Neural cell (in vitro differentiated cells): ENCODE measurements around the gene MAGIX. TPM values are rescaled to one million over a fixed set of nuclear protein-coding genes. Genes with fewer than 3 reads are reported as not detected.

ENCODE experiments used
- H2AFZ ChIP-seq: fragments of 200-600, 300-800 bp; sonication (generic), shearing (Covaris generic); 2 replicates; pipeline ENCODE4 v1.6.0; 2014; ENCODE audit warnings: low read depth, mild to moderate bottlenecking, antibody characterized with exemption, low read length, moderate library complexity
- H3F3A ChIP-seq: fragments of 200-600 bp; shearing (Covaris generic); 2 replicates; pipeline ENCODE4 v1.6.1; 2016; ENCODE audit warnings: mild to moderate bottlenecking, moderate library complexity, mixed read lengths, antibody characterized with exemption, low read length; ENCODE audit not compliant: insufficient read depth, poor library complexity, severe bottlenecking
- H3K27ac ChIP-seq: fragments of 200-600, 300-800 bp; sonication (generic), shearing (Covaris generic); 2 replicates; pipeline ENCODE4 v1.5.1; 2014; ENCODE audit warnings: mild to moderate bottlenecking, low read length, moderate library complexity
- H3K27me3 ChIP-seq: fragments of 300-800, 200-600 bp; sonication (generic), shearing (Covaris generic); 2 replicates; pipeline ENCODE4 v1.6.0; 2014; ENCODE audit warnings: mild to moderate bottlenecking, low read depth, low read length, moderate library complexity; ENCODE audit not compliant: insufficient read depth
- H3K36me3 ChIP-seq: fragments of 300-800, 200-600 bp; sonication (generic), shearing (Covaris generic); 2 replicates; pipeline ENCODE4 v1.5.1; 2014; ENCODE audit warnings: mild to moderate bottlenecking, antibody characterized with exemption, low read length, moderate library complexity; ENCODE audit not compliant: insufficient read depth
- H3K4me2 ChIP-seq: fragments of 300-800, 200-600 bp; sonication (generic), shearing (Covaris generic); 2 replicates; pipeline ENCODE4 v1.6.0; 2014; ENCODE audit warnings: mild to moderate bottlenecking, low read length
- H3K4me3 ChIP-seq: fragments of 300-800, 200-600 bp; sonication (generic), shearing (Covaris generic); 2 replicates; pipeline ENCODE4 v1.5.1; 2014; ENCODE audit warnings: mild to moderate bottlenecking, low read length, moderate library complexity
- H3K79me2 ChIP-seq: fragments of 200-600 bp; shearing (Covaris generic); replicated peaks from 2 replicates; pipeline ENCODE4 v1.6.0; 2014; ENCODE audit warnings: mild to moderate bottlenecking, low read length, moderate library complexity; ENCODE audit not compliant: insufficient read depth
- H3K9ac ChIP-seq: fragments of 300-800, 200-600 bp; sonication (generic), shearing (Covaris generic); 2 replicates; pipeline ENCODE4 v1.6.1; 2016; ENCODE audit warnings: mild to moderate bottlenecking, low read length, mixed read lengths
- H3K9me2 ChIP-seq: fragments of 200-600 bp; shearing (Covaris generic); 2 replicates; pipeline ENCODE4 v1.6.1; 2016; ENCODE audit warnings: mild to moderate bottlenecking, low read length, mixed read lengths; ENCODE audit not compliant: insufficient read depth
- H3K9me3 ChIP-seq: fragments of 200-600, 300-800 bp; sonication (generic), shearing (Covaris generic); 2 replicates; pipeline ENCODE4 v1.6.1; 2016; ENCODE audit warnings: mild to moderate bottlenecking, mixed run types, low read length, moderate library complexity, mixed read lengths
- H4K20me1 ChIP-seq: fragments of 200-600 bp; shearing (Covaris generic); 2 replicates; pipeline ENCODE4 v1.6.1; 2016; ENCODE audit warnings: mild to moderate bottlenecking, mixed run types; ENCODE audit not compliant: insufficient read depth
- EP300 ChIP-seq: fragments of 450-650 bp; conservative IDR thresholded peaks from 2 replicates; pipeline ENCODE4 v1.6.1; 2014; ENCODE audit warnings: antibody characterized with exemption, mild to moderate bottlenecking, moderate library complexity; ENCODE audit not compliant: poor library complexity, severe bottlenecking
- EZH2 ChIP-seq: fragments of 200-600, 300-800 bp; shearing (Covaris generic), sonication (generic); IDR thresholded peaks from 2 replicates; pipeline ENCODE4 v1.6.1; 2014; ENCODE audit warnings: antibody characterized with exemption, low read length, borderline replicate concordance, mild to moderate bottlenecking; ENCODE audit not compliant: insufficient read depth, poor library complexity, severe bottlenecking
- POLR2AphosphoS5 ChIP-seq: IDR thresholded peaks from 2 replicates; pipeline ENCODE4 v1.6.1; 2012
- RAD21 ChIP-seq: fragments of 450-650 bp; conservative IDR thresholded peaks from 2 replicates; pipeline ENCODE4 v1.6.1; 2014; ENCODE audit warnings: antibody characterized with exemption, mild to moderate bottlenecking, moderate library complexity
- SMC3 ChIP-seq: fragments of 450-650 bp; conservative IDR thresholded peaks from 2 replicates; pipeline ENCODE4 v1.6.1; 2014; ENCODE audit warnings: antibody characterized with exemption, mild to moderate bottlenecking, moderate library complexity; ENCODE audit not compliant: poor library complexity
- TAF1 ChIP-seq: IDR thresholded peaks from 2 replicates; pipeline ENCODE4 v1.6.1; 2012; ENCODE audit warnings: low read depth
- polyA plus RNA-seq: library from polyadenylated mRNA; depleted of rRNA; stranded (reverse); fragments of >200 nt; gene quantifications from 2 replicates; pipeline ENCODE4 v1.2.3, GENCODE V29; 2014
- TF ChIP-seq, protein P1 (sequence below): IDR thresholded peaks from 2 replicates; pipeline ENCODE4 v1.6.1; 2012; ENCODE audit warnings: borderline replicate concordance
- TF ChIP-seq, protein P2 (sequence below): fragments of 450-650 bp; IDR thresholded peaks from 2 replicates; pipeline ENCODE4 v1.5.1; 2014; ENCODE audit warnings: antibody characterized with exemption, mild to moderate bottlenecking, moderate library complexity; ENCODE audit not compliant: poor library complexity, severe bottlenecking

The MAGIX gene
- polyA plus RNA-seq, 1 donor from 2014 or later = 4.2 TPM

DNA sequence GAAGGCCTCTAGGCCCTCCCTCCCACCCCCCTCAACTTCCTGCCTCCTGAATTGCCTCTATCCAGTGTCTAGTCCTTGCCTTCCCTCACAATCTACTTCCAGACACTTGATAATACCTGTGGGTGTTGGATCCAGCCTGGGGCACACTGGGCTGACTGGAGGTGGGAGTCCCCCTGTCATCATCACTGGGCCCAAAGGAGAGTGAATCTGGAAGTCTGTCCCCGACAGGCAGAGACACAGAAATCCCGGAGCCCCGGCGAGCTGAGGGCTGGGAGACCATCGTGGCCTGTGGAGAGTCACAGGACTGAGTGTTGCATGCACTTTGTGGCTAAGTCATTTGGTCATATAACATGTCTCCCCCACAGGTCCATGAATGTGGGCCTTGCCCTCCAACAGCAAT is 45.8 kb downstream of the MAGIX start:
- Histone ChIP-seq H3K4me3 (no peak overlapping the region), H3K36me3 (no peaks in the 10 kb centered on the region), H4K20me1 (no peaks in the 10 kb centered on the region), H2AFZ (no peak overlapping the region), H3K9ac (no peak overlapping the region), H3K79me2 (no peaks in the 10 kb centered on the region), H3K4me2 (no peak overlapping the region), H3K9me3 (no peaks in the 10 kb centered on the region), H3K27me3 (no peaks in the 10 kb centered on the region), H3F3A (no peaks in the 10 kb centered on the region), H3K27ac (no peak overlapping the region), H3K9me2 (no peaks in the 10 kb centered on the region)
- TF ChIP-seq, protein P1, sequence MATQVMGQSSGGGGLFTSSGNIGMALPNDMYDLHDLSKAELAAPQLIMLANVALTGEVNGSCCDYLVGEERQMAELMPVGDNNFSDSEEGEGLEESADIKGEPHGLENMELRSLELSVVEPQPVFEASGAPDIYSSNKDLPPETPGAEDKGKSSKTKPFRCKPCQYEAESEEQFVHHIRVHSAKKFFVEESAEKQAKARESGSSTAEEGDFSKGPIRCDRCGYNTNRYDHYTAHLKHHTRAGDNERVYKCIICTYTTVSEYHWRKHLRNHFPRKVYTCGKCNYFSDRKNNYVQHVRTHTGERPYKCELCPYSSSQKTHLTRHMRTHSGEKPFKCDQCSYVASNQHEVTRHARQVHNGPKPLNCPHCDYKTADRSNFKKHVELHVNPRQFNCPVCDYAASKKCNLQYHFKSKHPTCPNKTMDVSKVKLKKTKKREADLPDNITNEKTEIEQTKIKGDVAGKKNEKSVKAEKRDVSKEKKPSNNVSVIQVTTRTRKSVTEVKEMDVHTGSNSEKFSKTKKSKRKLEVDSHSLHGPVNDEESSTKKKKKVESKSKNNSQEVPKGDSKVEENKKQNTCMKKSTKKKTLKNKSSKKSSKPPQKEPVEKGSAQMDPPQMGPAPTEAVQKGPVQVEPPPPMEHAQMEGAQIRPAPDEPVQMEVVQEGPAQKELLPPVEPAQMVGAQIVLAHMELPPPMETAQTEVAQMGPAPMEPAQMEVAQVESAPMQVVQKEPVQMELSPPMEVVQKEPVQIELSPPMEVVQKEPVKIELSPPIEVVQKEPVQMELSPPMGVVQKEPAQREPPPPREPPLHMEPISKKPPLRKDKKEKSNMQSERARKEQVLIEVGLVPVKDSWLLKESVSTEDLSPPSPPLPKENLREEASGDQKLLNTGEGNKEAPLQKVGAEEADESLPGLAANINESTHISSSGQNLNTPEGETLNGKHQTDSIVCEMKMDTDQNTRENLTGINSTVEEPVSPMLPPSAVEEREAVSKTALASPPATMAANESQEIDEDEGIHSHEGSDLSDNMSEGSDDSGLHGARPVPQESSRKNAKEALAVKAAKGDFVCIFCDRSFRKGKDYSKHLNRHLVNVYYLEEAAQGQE = no peak
- no peak for TF ChIP-seq SMC3
- no peak for TF ChIP-seq POLR2AphosphoS5
- TF ChIP-seq, protein P2, sequence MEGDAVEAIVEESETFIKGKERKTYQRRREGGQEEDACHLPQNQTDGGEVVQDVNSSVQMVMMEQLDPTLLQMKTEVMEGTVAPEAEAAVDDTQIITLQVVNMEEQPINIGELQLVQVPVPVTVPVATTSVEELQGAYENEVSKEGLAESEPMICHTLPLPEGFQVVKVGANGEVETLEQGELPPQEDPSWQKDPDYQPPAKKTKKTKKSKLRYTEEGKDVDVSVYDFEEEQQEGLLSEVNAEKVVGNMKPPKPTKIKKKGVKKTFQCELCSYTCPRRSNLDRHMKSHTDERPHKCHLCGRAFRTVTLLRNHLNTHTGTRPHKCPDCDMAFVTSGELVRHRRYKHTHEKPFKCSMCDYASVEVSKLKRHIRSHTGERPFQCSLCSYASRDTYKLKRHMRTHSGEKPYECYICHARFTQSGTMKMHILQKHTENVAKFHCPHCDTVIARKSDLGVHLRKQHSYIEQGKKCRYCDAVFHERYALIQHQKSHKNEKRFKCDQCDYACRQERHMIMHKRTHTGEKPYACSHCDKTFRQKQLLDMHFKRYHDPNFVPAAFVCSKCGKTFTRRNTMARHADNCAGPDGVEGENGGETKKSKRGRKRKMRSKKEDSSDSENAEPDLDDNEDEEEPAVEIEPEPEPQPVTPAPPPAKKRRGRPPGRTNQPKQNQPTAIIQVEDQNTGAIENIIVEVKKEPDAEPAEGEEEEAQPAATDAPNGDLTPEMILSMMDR = no peak
- no peak for TF ChIP-seq TAF1
- TF ChIP-seq RAD21 = no peak
- no peak for TF ChIP-seq EZH2

DNA sequence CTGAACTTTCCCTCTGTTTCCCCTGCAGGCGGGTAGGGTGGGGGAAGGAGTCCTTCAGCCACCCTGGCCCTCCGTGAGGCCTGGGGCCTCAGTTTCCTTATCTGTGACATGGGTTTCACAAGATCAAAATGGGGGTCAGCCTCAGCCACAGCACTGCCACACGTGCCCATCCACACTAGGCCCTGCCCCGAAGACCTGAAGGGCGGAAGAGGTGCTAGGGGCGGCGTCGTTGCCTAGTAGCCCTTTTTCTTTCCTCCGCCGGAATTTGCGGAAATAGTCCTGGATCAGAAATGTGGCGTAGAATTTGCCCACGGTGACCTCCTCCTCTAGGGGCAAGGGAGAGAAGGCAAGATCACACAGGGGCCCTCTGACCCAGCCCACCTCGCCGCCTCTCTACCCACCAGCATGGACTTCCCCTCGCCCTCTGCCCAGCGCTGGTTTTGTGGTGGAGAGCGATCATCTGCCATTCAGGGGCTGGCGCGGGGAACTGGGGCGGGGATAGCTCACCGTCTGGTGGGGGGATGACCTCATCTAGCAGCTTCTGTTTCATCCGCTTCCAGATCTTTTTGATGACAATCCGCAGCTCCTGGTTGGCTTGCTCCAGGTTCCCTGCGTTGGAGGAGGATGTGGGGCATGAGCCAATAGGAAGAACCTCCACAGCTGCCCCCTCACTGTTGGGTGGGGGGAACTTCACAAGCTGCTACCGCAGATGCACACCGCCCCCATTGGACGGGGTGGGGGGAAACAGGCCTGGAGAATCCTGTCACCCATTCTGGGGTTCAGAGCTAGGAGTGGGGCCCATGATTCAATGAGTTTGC is 47.1 kb downstream of the MAGIX start:
- H3K9ac ChIP-seq = no peak overlapping the region
- no peaks in the 10 kb centered on the region for H3F3A ChIP-seq
- no peak for TF ChIP-seq EP300
- no peak for TF ChIP-seq EZH2
- no peaks in the 10 kb centered on the region for H3K79me2 ChIP-seq
- no peak overlapping the region for H3K27ac ChIP-seq
- no peak overlapping the region for H3K4me3 ChIP-seq
- H3K9me3 ChIP-seq = no peaks in the 10 kb centered on the region
- no peaks in the 10 kb centered on the region for H3K36me3 ChIP-seq
- H2AFZ ChIP-seq = no peak overlapping the region
- no peak overlapping the region for H3K4me2 ChIP-seq
- H3K9me2 ChIP-seq = no peaks in the 10 kb centered on the region
- no peaks in the 10 kb centered on the region for H3K27me3 ChIP-seq
- no peaks in the 10 kb centered on the region for H4K20me1 ChIP-seq
